CD8-positive, alpha-beta memory T cell (primary cell): ENCODE data around the gene HS6ST2. TPM values are rescaled to one million over a fixed set of nuclear protein-coding genes. Genes with fewer than 3 reads are reported as not detected.

Experiments
- CTCF ChIA-PET: fragments of 350-600 bp; sonication (Branson Sonifier 250); formaldehyde crosslinking; loops from one replicate; lab custom pipeline; 2021; ENCODE audit warnings: antibody characterized with exemption; lab: Charles Lee
- POLR2A ChIA-PET: fragments of 350-600 bp; sonication (Branson Sonifier 250); formaldehyde crosslinking; loops from one replicate; lab custom pipeline; 2021; ENCODE audit warnings: antibody characterized with exemption; lab: Charles Lee
- DNase-seq, 5 donors: peaks; one replicate each; pipeline versions ENCODE4 v3.0.0 to v3.0.0-alpha.2; 2020 to 2022; ENCODE audit warnings: mixed read lengths in 1 of 5
- H3K27ac ChIP-seq: one replicate; pipeline ENCODE4 v1.7.0; 2013; ENCODE audit warnings: low read depth, mild to moderate bottlenecking, low read length, moderate library complexity
- H3K27me3 ChIP-seq: 2 replicates; pipeline ENCODE4 v1.7.0; 2013; ENCODE audit warnings: low read length, mild to moderate bottlenecking; ENCODE audit not compliant: insufficient read depth, poor library complexity, severe bottlenecking
- H3K36me3 ChIP-seq: 2 replicates; pipeline ENCODE4 v1.7.0; 2013; ENCODE audit warnings: mild to moderate bottlenecking, low read length, moderate library complexity; ENCODE audit not compliant: insufficient read depth
- H3K4me1 ChIP-seq: 2 replicates; pipeline ENCODE4 v1.7.0; 2013; ENCODE audit warnings: mild to moderate bottlenecking, low read length, moderate library complexity; ENCODE audit not compliant: insufficient read depth
- H3K4me3 ChIP-seq: 2 replicates; pipeline ENCODE4 v1.7.0; 2013; ENCODE audit warnings: mild to moderate bottlenecking, low read length
- H3K9me3 ChIP-seq: 2 replicates; pipeline ENCODE4 v1.7.0; 2013; ENCODE audit warnings: mild to moderate bottlenecking, low read length
- H3K27ac Mint-ChIP-seq, 8 donors: one replicate each; pipeline ENCODE4 v1.8.0; 2020 to 2021; ENCODE audit warnings: mixed read lengths in 8 of 8, mild to moderate bottlenecking in 6 of 8, inconsistent platforms in 3 of 8, moderate library complexity in 3 of 8
- H3K27me3 Mint-ChIP-seq, 2 donors: one replicate each; pipeline ENCODE4 v1.8.0; 2020 to 2021; ENCODE audit warnings: mixed read lengths in 2 of 2, mild to moderate bottlenecking in 1 of 2, moderate library complexity in 1 of 2
- H3K36me3 Mint-ChIP-seq, 3 donors: one replicate each; pipeline ENCODE4 v1.8.0; 2020 to 2021; ENCODE audit warnings: mixed read lengths in 3 of 3, inconsistent platforms in 1 of 3, mild to moderate bottlenecking in 1 of 3
- H3K4me1 Mint-ChIP-seq, 3 donors: one replicate each; pipeline ENCODE4 v1.8.0; 2020 to 2021; ENCODE audit warnings: mixed read lengths in 3 of 3, inconsistent platforms in 1 of 3, mild to moderate bottlenecking in 1 of 3
- H3K4me3 Mint-ChIP-seq, 7 donors: one replicate each; pipeline ENCODE4 v1.8.0; 2020 to 2021; ENCODE audit warnings: mixed read lengths in 7 of 7, mild to moderate bottlenecking in 6 of 7, moderate library complexity in 4 of 7, inconsistent platforms in 2 of 7
- H3K9me3 Mint-ChIP-seq, 5 donors: one replicate each; pipeline ENCODE4 v1.8.0; 2020 to 2022; ENCODE audit warnings: mixed read lengths in 5 of 5, mild to moderate bottlenecking in 3 of 5, moderate library complexity in 2 of 5, inconsistent platforms in 1 of 5
- polyA plus RNA-seq: library from polyadenylated mRNA; unstranded; fragments of 300-500 nt; fragmentation: Illumina TruSeq; gene quantifications from one replicate; pipeline ENCODE4 v1.2.3, GENCODE V29; 2021
- total RNA-seq, 2 experiments: library from RNA; stranded (reverse); gene quantifications; one replicate each; pipeline ENCODE4 v1.2.3, GENCODE V29; 2021

Gene HS6ST2
- total and polyA plus RNA-seq, 3 experiments from 2014 or later, result 0.09 to 0.13 TPM; not detected in 1

DNA sequence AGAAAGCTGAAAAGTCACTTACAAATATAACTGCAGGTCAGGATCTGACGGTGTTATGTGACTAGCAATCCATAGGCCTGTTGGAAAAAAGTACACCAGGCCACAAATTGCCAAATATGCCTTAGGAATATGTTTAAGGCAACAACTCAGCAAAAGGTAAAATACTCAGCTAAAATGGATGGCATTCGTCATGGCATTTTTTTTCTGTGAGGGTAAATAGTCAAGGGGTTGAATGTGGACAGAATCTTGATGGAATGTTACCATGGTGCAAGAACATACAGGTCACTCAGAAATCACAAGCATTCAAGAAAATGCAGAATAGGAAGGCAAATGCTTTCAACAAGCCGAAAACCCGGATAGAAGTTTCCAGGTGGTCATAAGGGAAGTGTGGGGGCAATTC is 347.9 kb downstream of the HS6ST2 start:
- no peak for DNase-seq
- Mint-ChIP-seq H3K27ac (no peak overlapping the region), H3K4me1 (no peaks in the 10 kb centered on the region), H3K27me3 (peaks cover 0 to 9% of the 10 kb centered on the region in 2 donors), H3K4me3 (no peak overlapping the region), H3K9me3 (no peaks in the 10 kb centered on the region), H3K36me3 (no peaks in the 10 kb centered on the region)
- H3K4me3 ChIP-seq, result no peak overlapping the region
- H3K4me1 ChIP-seq, result no peaks in the 10 kb centered on the region
- H3K27me3 ChIP-seq, result no peaks in the 10 kb centered on the region
- CTCF ChIA-PET, result interaction anchor here (0.9 kb wide), 1 partner anchor 518 kb away, joined by 3 read pairs; no protein-coding TSS in a partner anchor
- POLR2A ChIA-PET, result no interaction called here
- H3K9me3 ChIP-seq, result no peaks in the 10 kb centered on the region
- H3K36me3 ChIP-seq, result no peaks in the 10 kb centered on the region
- no peak overlapping the region for H3K27ac ChIP-seq

GRCh38 chrX:132609362-132609848 is 349.0 kb downstream of the HS6ST2 start:
- H3K36me3 Mint-ChIP-seq, result no peaks in the 10 kb centered on the region
- H3K27ac Mint-ChIP-seq, result no peak overlapping the region
- no peak overlapping the region for H3K4me3 ChIP-seq
- H3K4me3 Mint-ChIP-seq, result no peak overlapping the region
- DNase-seq, result no peak
- ChIA-PET CTCF (no interaction called here), POLR2A (no interaction called here)
- H3K36me3 ChIP-seq, result no peaks in the 10 kb centered on the region
- no peaks in the 10 kb centered on the region for H3K9me3 Mint-ChIP-seq
- no peak overlapping the region for H3K27ac ChIP-seq
- H3K27me3 Mint-ChIP-seq, result peaks cover 0 to 10% of the 10 kb centered on the region in 2 donors
- H3K27me3 ChIP-seq, result no peaks in the 10 kb centered on the region
- no peaks in the 10 kb centered on the region for H3K4me1 Mint-ChIP-seq
- no peaks in the 10 kb centered on the region for H3K9me3 ChIP-seq
- no peaks in the 10 kb centered on the region for H3K4me1 ChIP-seq

GRCh38 chrX:132603700-132604286 is 354.6 kb downstream of the HS6ST2 start:
- no peaks in the 10 kb centered on the region for H3K36me3 Mint-ChIP-seq
- no peaks in the 10 kb centered on the region for H3K4me1 Mint-ChIP-seq
- no peak overlapping the region for H3K27ac Mint-ChIP-seq
- POLR2A ChIA-PET, result no interaction called here
- H3K27me3 Mint-ChIP-seq, result peaks cover 4 to 15% of the 10 kb centered on the region in 2 donors
- H3K4me3 Mint-ChIP-seq, result no peak overlapping the region
- no peaks in the 10 kb centered on the region for H3K9me3 ChIP-seq
- H3K36me3 ChIP-seq, result no peaks in the 10 kb centered on the region
- no peak for DNase-seq
- H3K9me3 Mint-ChIP-seq, result no peaks in the 10 kb centered on the region
- H3K27ac ChIP-seq, result no peak overlapping the region
- CTCF ChIA-PET, result interaction anchor here (0.8 kb wide), 1 partner anchor 12 kb away, joined by 3 read pairs; no protein-coding TSS in a partner anchor
- no peaks in the 10 kb centered on the region for H3K4me1 ChIP-seq
- no peaks in the 10 kb centered on the region for H3K27me3 ChIP-seq
- H3K4me3 ChIP-seq, result no peak overlapping the region

GRCh38 chrX:132602701-132603100 is 355.7 kb downstream of the HS6ST2 start:
- no peaks in the 10 kb centered on the region for H3K27me3 ChIP-seq
- no peaks in the 10 kb centered on the region for H3K4me1 Mint-ChIP-seq
- ChIA-PET POLR2A (no interaction called here), CTCF (no interaction called here)
- no peak overlapping the region for H3K4me3 ChIP-seq
- no peaks in the 10 kb centered on the region for H3K36me3 Mint-ChIP-seq
- H3K4me3 Mint-ChIP-seq, result no peak overlapping the region
- no peaks in the 10 kb centered on the region for H3K4me1 ChIP-seq
- H3K9me3 Mint-ChIP-seq, result no peaks in the 10 kb centered on the region
- no peak for DNase-seq
- no peak overlapping the region for H3K27ac Mint-ChIP-seq
- no peaks in the 10 kb centered on the region for H3K36me3 ChIP-seq
- peaks cover 4 to 16% of the 10 kb centered on the region in 2 donors for H3K27me3 Mint-ChIP-seq
- H3K9me3 ChIP-seq, result no peaks in the 10 kb centered on the region
- no peak overlapping the region for H3K27ac ChIP-seq

DNA sequence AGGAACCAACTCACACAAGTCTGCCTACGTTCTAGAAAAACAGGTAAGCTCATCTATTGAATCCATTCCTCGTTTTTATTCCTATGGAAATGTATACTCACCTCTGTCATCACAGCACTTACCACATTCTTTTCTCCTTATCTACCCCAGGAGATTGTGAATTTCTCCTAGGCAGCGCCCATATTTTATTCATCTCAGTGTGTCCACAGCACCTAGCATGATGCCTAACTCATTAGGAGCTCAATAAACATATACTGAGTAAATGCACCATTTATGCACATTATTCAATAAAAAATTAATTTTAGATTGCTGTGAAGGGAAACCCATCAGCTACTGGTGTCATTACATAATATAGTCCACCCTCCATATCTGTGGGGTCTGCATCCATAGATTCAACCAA is 363.4 kb downstream of the HS6ST2 start:
- Mint-ChIP-seq H3K27me3 (peaks cover 0 to 11% of the 10 kb centered on the region in 2 donors), H3K9me3 (no peaks in the 10 kb centered on the region), H3K27ac (no peak overlapping the region), H3K4me3 (no peak overlapping the region), H3K36me3 (no peaks in the 10 kb centered on the region), H3K4me1 (no peaks in the 10 kb centered on the region)
- Histone ChIP-seq H3K4me3 (no peak overlapping the region), H3K36me3 (no peaks in the 10 kb centered on the region), H3K27ac (no peak overlapping the region), H3K27me3 (no peaks in the 10 kb centered on the region), H3K9me3 (no peaks in the 10 kb centered on the region), H3K4me1 (no peaks in the 10 kb centered on the region)
- CTCF ChIA-PET, result no interaction called here
- POLR2A ChIA-PET, result no interaction called here
- DNase-seq, result no peak

- no peaks in the 10 kb centered on the region for H3K9me3 Mint-ChIP-seq
- H3K36me3 Mint-ChIP-seq, result no peaks in the 10 kb centered on the region
- ChIA-PET POLR2A (no interaction called here), CTCF (interaction anchor here (3.7 kb wide), 1 partner anchor 301 kb away, joined by 14 read pairs; no protein-coding TSS in a partner anchor)
- Histone ChIP-seq H3K36me3 (no peaks in the 10 kb centered on the region), H3K4me1 (no peaks in the 10 kb centered on the region), H3K27me3 (no peaks in the 10 kb centered on the region), H3K4me3 (no peak overlapping the region), H3K9me3 (no peaks in the 10 kb centered on the region), H3K27ac (no peak overlapping the region)
- peaks cover 0 to 11% of the 10 kb centered on the region in 2 donors for H3K27me3 Mint-ChIP-seq
- no peak for DNase-seq
- H3K4me1 Mint-ChIP-seq, result no peaks in the 10 kb centered on the region
- H3K27ac Mint-ChIP-seq, result no peak overlapping the region
- no peak overlapping the region for H3K4me3 Mint-ChIP-seq
Observed at GRCh38 chrX:132594129-132594528, 364.3 kb downstream of the HS6ST2 start.

GRCh38 chrX:132592880-132593279 is 365.5 kb downstream of the HS6ST2 start:
- no peaks in the 10 kb centered on the region for H3K36me3 Mint-ChIP-seq
- no peaks in the 10 kb centered on the region for H3K4me1 Mint-ChIP-seq
- Histone ChIP-seq H3K4me1 (no peaks in the 10 kb centered on the region), H3K27ac (no peak overlapping the region), H3K4me3 (no peak overlapping the region), H3K9me3 (no peaks in the 10 kb centered on the region), H3K36me3 (no peaks in the 10 kb centered on the region), H3K27me3 (no peaks in the 10 kb centered on the region)
- POLR2A ChIA-PET, result no interaction called here
- H3K27ac Mint-ChIP-seq, result no peak overlapping the region
- no peak for DNase-seq
- H3K27me3 Mint-ChIP-seq, result peaks cover 0 to 9% of the 10 kb centered on the region in 2 donors
- no peak overlapping the region for H3K4me3 Mint-ChIP-seq
- H3K9me3 Mint-ChIP-seq, result no peaks in the 10 kb centered on the region
- CTCF ChIA-PET, result interaction anchor here (3.7 kb wide), 1 partner anchor 300 kb away, joined by 14 read pairs; no protein-coding TSS in a partner anchor

DNA sequence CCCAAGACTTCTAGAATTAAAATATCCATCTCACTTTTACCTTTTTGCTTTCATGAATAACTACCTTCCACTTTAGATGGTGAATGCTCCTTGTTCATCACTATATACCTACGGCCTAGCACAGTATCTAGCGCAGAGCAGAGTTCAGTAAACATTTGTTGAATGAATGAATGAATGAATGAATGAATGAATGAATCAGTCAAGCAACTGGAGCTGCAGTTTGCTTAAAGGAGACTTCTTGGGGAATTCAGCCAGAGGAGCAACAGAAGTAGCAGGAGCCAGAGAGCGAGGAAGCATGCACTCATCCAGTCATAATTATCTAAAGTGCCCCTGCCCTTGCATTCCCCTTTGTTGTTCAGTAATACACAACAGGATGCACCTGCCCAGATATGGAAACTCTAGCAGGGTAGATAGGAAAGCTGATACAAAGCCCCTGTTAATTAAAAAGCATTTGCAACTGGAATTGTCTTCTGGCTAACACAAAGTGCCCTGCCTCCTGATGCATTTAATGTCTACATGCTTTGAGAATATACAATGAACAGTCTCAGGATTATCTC is 366.6 kb downstream of the HS6ST2 start:
- Mint-ChIP-seq H3K4me1 (no peaks in the 10 kb centered on the region), H3K27ac (no peak overlapping the region), H3K27me3 (peaks cover 0 to 9% of the 10 kb centered on the region in 2 donors), H3K36me3 (no peaks in the 10 kb centered on the region), H3K9me3 (no peaks in the 10 kb centered on the region), H3K4me3 (no peak overlapping the region)
- H3K4me3 ChIP-seq, result no peak overlapping the region
- no peaks in the 10 kb centered on the region for H3K9me3 ChIP-seq
- no peak for DNase-seq
- no peaks in the 10 kb centered on the region for H3K36me3 ChIP-seq
- no peaks in the 10 kb centered on the region for H3K4me1 ChIP-seq
- H3K27me3 ChIP-seq, result no peaks in the 10 kb centered on the region
- ChIA-PET CTCF (interaction anchor here (3.7 kb wide), 1 partner anchor 299 kb away, joined by 14 read pairs; no protein-coding TSS in a partner anchor), POLR2A (no interaction called here)
- no peak overlapping the region for H3K27ac ChIP-seq
